HepG2 (cell line): Measurements from ENCODE around the gene UBE4A. TPM values are rescaled to one million over a fixed set of nuclear protein-coding genes. Genes with fewer than 3 reads are reported as not detected.

Experiments
- ATAC-seq: fragments of 200-7000 bp; cut with Tn5 transposase; 3 replicates; pipeline ENCODE4 v1.9.1; 2020; ENCODE audit warnings: mild to moderate bottlenecking, moderate library complexity
- BruUV-seq: library from RNA; stranded (reverse); fragments of 400-500 nt; replicated peaks from 2 replicates; lab custom pipeline; 2021; lab: Mats Ljungman, UMichigan
- CTCF ChIA-PET: fragments of 300-600 bp; formaldehyde crosslinking; extraction: SDS; loops from one replicate; lab custom pipeline; 2021; ENCODE audit warnings: low total read pairs, inconsistent platforms, low intra/inter-chr PET ratio; lab: Yijun Ruan, JAX
- POLR2A ChIA-PET: fragments of 350-600 bp; sonication (Branson Sonifier 250); formaldehyde crosslinking; loops from one replicate; lab custom pipeline; 2020; ENCODE audit warnings: antibody characterized with exemption, inconsistent platforms; lab: Yijun Ruan, JAX
- DNase-seq: peaks from one replicate; pipeline ENCODE4 v3.0.0-alpha.2; 2015; ENCODE audit warnings: low spot score
- FAIRE-seq: peaks from 3 replicates; lab custom pipeline; 2011; peaks lifted over from hg19 to GRCh38; lab: Jason Lieb, UNC
- H2AFZ ChIP-seq: one replicate; pipeline ENCODE4 v1.6.1; 2011; ENCODE audit warnings: low read length, inconsistent platforms
- H3K27ac ChIP-seq: fragments of 300-600 bp; 3 replicates; pipeline ENCODE4 v1.8.0; 2011; ENCODE audit warnings: mixed run types, mild to moderate bottlenecking, mixed read lengths, low read length, inconsistent platforms; ENCODE audit not compliant: insufficient read depth; ENCODE audit errors: extremely low read length
- H3K27me3 ChIP-seq, 2 experiments: fragments of 200-600 bp in 1 of 2; 2 replicates in 1 of 2; 3 replicates in 1 of 2; pipeline versions ENCODE4 v1.6.0 to v1.8.0; 2011; ENCODE audit warnings: low read length in 2 of 2, mild to moderate bottlenecking in 2 of 2, moderate library complexity in 2 of 2, inconsistent platforms in 1 of 2; ENCODE audit not compliant: insufficient read depth in 2 of 2, control insufficient read depth in 1 of 2
- H3K36me3 ChIP-seq, 2 experiments: fragments of 200-600 bp in 1 of 2; replicated peaks in 1 of 2; 2 replicates in 1 of 2; 3 replicates in 1 of 2; pipeline versions ENCODE4 v1.5.1 to v1.8.0; 2011; ENCODE audit warnings: low read length in 2 of 2, inconsistent platforms in 1 of 2; ENCODE audit not compliant: insufficient read depth in 2 of 2, control insufficient read depth in 1 of 2
- H3K4me1 ChIP-seq: 2 replicates; pipeline ENCODE4 v1.5.1; 2012; ENCODE audit warnings: low read length, inconsistent platforms; ENCODE audit not compliant: insufficient read depth
- H3K4me2 ChIP-seq: 2 replicates; pipeline ENCODE4 v1.6.0; 2011; ENCODE audit warnings: low read depth, low read length, inconsistent platforms
- H3K4me3 ChIP-seq, 3 experiments: fragments of 200-600 bp in 1 of 3; sonication (generic), shearing (Covaris generic) in 1 of 3; replicated peaks in 1 of 3; 2 replicates each; pipeline ENCODE4 v1.5.1; 2011 to 2016; ENCODE audit warnings: low read length in 3 of 3, inconsistent platforms in 2 of 3, low read depth in 2 of 3, mild to moderate bottlenecking in 2 of 3, control low read depth in 1 of 3, mixed read lengths in 1 of 3; ENCODE audit not compliant: insufficient read depth in 1 of 3
- H3K79me2 ChIP-seq: one replicate; pipeline ENCODE4 v1.6.1; 2011; ENCODE audit warnings: low read length, inconsistent platforms; ENCODE audit not compliant: insufficient read depth
- H3K9ac ChIP-seq: 2 replicates; pipeline ENCODE4 v1.6.0; 2011; ENCODE audit warnings: mild to moderate bottlenecking, low read depth, low read length, inconsistent platforms; ENCODE audit not compliant: insufficient read depth
- H3K9me3 ChIP-seq: 2 replicates; pipeline ENCODE4 v1.5.1; 2012; ENCODE audit warnings: mild to moderate bottlenecking, low read length
- H4K20me1 ChIP-seq: 2 replicates; pipeline ENCODE4 v1.6.0; 2011; ENCODE audit warnings: inconsistent platforms, mild to moderate bottlenecking, low read length, moderate library complexity; ENCODE audit not compliant: insufficient read depth
- ATF7-NPFF ChIP-seq: sonication (generic); formaldehyde crosslinking; IDR thresholded peaks from 2 replicates; pipeline ENCODE4 v1.8.1; 2023; ENCODE audit warnings: mild to moderate bottlenecking, low read depth, missing genetic modification reagents, moderate library complexity
- ATM ChIP-seq: fragments of 450-650 bp; IDR thresholded peaks from 2 replicates; pipeline ENCODE4 v1.7.1; 2017; ENCODE audit warnings: mild to moderate bottlenecking, borderline replicate concordance
- FOXO1 ChIP-seq: sonication (generic); formaldehyde crosslinking; IDR thresholded peaks from 2 replicates; pipeline ENCODE4 v1.4.0; 2020; ENCODE audit warnings: missing genetic modification reagents
- HMG20A ChIP-seq: IDR thresholded peaks from 2 replicates; pipeline ENCODE4 v1.6.1; 2016; ENCODE audit warnings: borderline replicate concordance
- KDM6A ChIP-seq: IDR thresholded peaks from 2 replicates; pipeline ENCODE4 v1.6.1; 2016; ENCODE audit warnings: low read depth
- ZMAT3 ChIP-seq: sonication (generic); formaldehyde crosslinking; conservative IDR thresholded peaks from 2 replicates; pipeline ENCODE4 v1.7.0; 2021; ENCODE audit warnings: missing genetic modification reagents
- ZNF563 ChIP-seq: sonication (generic); formaldehyde crosslinking; IDR thresholded peaks from 2 replicates; pipeline ENCODE4 v1.8.0; 2022; ENCODE audit warnings: mild to moderate bottlenecking, moderate library complexity, missing genetic modification reagents
- ZNF788 ChIP-seq: sonication (generic); formaldehyde crosslinking; IDR thresholded peaks from 2 replicates; pipeline ENCODE4 v1.5.0; 2020; ENCODE audit warnings: mild to moderate bottlenecking, missing genetic modification reagents, borderline replicate concordance
- ZZZ3 ChIP-seq: sonication (generic); formaldehyde crosslinking; IDR thresholded peaks from 2 replicates; pipeline ENCODE4 v1.4.0; 2020; ENCODE audit warnings: missing genetic modification reagents, mild to moderate bottlenecking, borderline replicate concordance
- WGBS: methylation state at CpG from one replicate; pipeline ENCODE4 v1.1.6; 2017; ENCODE audit warnings: low lambda C conversion rate; 5-methylcytosine and 5-hydroxymethylcytosine counted together
- in situ Hi-C: cut with HindIII; loops from 2 replicates; pipeline ENCODE4 v1.10.0; 2017; ENCODE audit warnings: low pct_unique_long_range_greater_than_20kb; ENCODE audit not compliant: extremely low pct_ligation_motif_present
- intact Hi-C: fragments of 100-400 bp; cut with micrococcal nuclease; formaldehyde crosslinking; loops from one replicate; pipeline ENCODE4 v1.10.0; 2022; ENCODE audit not compliant: unreplicated experiment
- polyA plus RNA-seq, 8 experiments: library from polyadenylated mRNA; depleted of rRNA in 3 of 8; stranded (reverse) in 7 of 8; unstranded in 1 of 8; fragments of >200 nt; fragmentation: Illumina TruSeq in 4 of 8; extraction: Trizol in 4 of 8; gene quantifications; 2 replicates each; pipeline versions ENCODE4 v1.2.1 to v1.2.3, GENCODE V29; 2011 to 2016; ENCODE audit warnings: low read depth in 4 of 8, missing spikeins in 1 of 8, mixed read lengths in 1 of 8; ENCODE audit not compliant: insufficient read depth in 1 of 8
- total RNA-seq, 5 experiments: library from RNA; depleted of rRNA; stranded (reverse); fragments of >200 nt; fragmentation: Illumina TruSeq; extraction: Trizol; gene quantifications; 2 replicates each; pipeline ENCODE4 v1.2.3, GENCODE V29; 2016; ENCODE audit warnings: low read depth in 1 of 5
- TF ChIP-seq, protein P1 (sequence below), 2 experiments: sonication (generic) in 1 of 2; formaldehyde crosslinking in 1 of 2; IDR thresholded peaks; 2 replicates each; pipeline versions ENCODE4 v1.5.1 to v1.6.1; 2011 to 2020; ENCODE audit warnings: borderline replicate concordance in 1 of 2, low read depth in 1 of 2, low read length in 1 of 2, mild to moderate bottlenecking in 1 of 2, missing genetic modification reagents in 1 of 2, moderate library complexity in 1 of 2
- TF ChIP-seq, protein P2 (sequence below): sonication (generic); formaldehyde crosslinking; conservative IDR thresholded peaks from 2 replicates; pipeline ENCODE4 v1.4.0; 2020; ENCODE audit warnings: missing genetic modification reagents
- TF ChIP-seq, protein P3 (sequence below): sonication (generic); formaldehyde crosslinking; IDR thresholded peaks from 2 replicates; pipeline ENCODE4 v1.5.1; 2020; ENCODE audit warnings: missing genetic modification reagents, mild to moderate bottlenecking, borderline replicate concordance
- TF ChIP-seq, protein P4 (sequence below): sonication (generic); formaldehyde crosslinking; conservative IDR thresholded peaks from 2 replicates; pipeline ENCODE4 v1.5.0; 2020; ENCODE audit warnings: missing genetic modification reagents

Gene UBE4A
- total and polyA plus RNA-seq, 2 of the 13 experiments (the other 11 are each of a cell fraction or from before 2014, with no cell fraction given): 15.1 to 32.7 TPM

DNA sequence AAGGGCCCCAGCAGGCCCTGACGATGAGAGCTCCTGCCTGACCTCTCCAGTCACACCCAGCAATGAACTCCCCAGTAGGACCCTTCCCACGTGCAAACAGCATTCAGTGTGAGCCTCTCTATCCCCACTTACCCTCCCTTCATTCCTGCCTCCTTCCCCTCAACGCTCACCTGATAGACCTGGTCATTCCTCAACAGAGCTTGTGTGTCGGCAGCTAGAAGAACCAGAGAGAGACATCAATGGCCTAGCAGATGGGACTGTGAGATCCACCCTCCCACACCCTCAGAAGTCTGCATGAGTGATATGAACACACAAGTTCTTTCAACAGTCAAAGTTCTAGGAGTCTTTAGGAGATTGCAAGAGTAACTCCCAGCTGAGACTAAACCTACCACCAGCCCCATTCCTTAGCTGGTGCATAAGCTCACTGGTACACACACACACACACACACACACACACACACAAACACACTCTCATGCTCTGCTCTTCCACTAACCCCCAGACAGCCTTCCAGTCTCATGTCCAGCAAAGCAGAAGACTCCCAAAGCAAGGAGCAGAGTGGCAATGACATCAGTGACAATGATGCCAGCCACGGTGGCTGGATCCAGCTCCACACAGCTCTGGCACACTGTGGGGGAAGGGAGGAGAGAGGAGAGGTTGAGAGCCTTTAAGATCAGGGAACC, 20.0 kb upstream of the UBE4A start (continued):
- TF ChIP-seq, protein P1, sequence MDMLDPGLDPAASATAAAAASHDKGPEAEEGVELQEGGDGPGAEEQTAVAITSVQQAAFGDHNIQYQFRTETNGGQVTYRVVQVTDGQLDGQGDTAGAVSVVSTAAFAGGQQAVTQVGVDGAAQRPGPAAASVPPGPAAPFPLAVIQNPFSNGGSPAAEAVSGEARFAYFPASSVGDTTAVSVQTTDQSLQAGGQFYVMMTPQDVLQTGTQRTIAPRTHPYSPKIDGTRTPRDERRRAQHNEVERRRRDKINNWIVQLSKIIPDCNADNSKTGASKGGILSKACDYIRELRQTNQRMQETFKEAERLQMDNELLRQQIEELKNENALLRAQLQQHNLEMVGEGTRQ (IDR thresholded peaks at IDR 0.05; ENCODE audit: low read depth, low read length): no peak
- TF ChIP-seq, protein P1 (CRISPR knock-in tag; IDR thresholded peaks at IDR 0.05; ENCODE audit: borderline replicate concordance): no peak

DNA sequence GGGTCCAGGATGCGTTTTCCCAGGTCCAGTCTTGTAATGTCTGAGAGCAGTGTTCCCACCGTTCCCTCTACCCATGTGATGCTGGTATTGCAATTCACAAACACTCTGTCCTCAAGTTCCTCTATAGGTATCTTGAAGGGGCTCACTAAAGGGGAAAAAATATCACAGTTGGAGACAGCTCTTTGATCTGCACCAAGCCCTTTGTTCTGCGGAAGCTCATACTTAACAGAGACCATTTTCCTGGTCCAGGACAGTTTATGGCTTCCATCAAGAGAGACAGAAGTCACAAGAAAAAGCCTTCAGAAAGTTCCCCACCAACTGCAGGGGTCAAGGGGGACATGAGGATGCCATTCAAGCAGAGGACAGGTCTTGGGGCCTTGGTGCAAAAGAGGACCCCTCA, 19.0 kb upstream of the UBE4A start:
- POLR2A ChIA-PET: no interaction called here
- Histone ChIP-seq H3K79me2 (no peaks in the 10 kb centered on the region), H3K36me3 (no peaks in the 10 kb centered on the region), H3K27me3 (peaks cover 3 to 23% of the 10 kb centered on the region in 2 experiments; a peak in 2 of 5 replicates), H2AFZ (no peak overlapping the region)
- CTCF ChIA-PET: no interaction called here
- no peak for ATAC-seq
- FAIRE-seq: no peak
- BruUV-seq: no TSS peak
- 14% methylated on average over 3 of the region's 3 CpGs for WGBS
- no peak for DNase-seq
- no peak for TF ChIP-seq KDM6A (CRISPR knock-in tag)
- TF ChIP-seq FOXO1 (CRISPR knock-in tag): no peak
- TF ChIP-seq, protein P2, sequence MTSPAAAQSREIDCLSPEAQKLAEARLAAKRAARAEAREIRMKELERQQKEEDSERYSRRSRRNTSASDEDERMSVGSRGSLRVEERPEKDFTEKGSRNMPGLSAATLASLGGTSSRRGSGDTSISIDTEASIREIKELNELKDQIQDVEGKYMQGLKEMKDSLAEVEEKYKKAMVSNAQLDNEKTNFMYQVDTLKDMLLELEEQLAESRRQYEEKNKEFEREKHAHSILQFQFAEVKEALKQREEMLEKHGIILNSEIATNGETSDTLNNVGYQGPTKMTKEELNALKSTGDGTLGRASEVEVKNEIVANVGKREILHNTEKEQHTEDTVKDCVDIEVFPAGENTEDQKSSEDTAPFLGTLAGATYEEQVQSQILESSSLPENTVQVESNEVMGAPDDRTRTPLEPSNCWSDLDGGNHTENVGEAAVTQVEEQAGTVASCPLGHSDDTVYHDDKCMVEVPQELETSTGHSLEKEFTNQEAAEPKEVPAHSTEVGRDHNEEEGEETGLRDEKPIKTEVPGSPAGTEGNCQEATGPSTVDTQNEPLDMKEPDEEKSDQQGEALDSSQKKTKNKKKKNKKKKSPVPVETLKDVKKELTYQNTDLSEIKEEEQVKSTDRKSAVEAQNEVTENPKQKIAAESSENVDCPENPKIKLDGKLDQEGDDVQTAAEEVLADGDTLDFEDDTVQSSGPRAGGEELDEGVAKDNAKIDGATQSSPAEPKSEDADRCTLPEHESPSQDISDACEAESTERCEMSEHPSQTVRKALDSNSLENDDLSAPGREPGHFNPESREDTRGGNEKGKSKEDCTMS (CRISPR knock-in tag): no peak
- TF ChIP-seq ZNF788: no peak
- TF ChIP-seq, protein P3, sequence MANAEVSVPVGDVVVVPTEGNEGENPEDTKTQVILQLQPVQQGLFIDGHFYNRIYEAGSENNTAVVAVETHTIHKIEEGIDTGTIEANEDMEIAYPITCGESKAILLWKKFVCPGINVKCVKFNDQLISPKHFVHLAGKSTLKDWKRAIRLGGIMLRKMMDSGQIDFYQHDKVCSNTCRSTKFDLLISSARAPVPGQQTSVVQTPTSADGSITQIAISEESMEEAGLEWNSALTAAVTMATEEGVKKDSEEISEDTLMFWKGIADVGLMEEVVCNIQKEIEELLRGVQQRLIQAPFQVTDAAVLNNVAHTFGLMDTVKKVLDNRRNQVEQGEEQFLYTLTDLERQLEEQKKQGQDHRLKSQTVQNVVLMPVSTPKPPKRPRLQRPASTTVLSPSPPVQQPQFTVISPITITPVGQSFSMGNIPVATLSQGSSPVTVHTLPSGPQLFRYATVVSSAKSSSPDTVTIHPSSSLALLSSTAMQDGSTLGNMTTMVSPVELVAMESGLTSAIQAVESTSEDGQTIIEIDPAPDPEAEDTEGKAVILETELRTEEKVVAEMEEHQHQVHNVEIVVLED (CRISPR knock-in tag): no peak
- TF ChIP-seq, protein P4, sequence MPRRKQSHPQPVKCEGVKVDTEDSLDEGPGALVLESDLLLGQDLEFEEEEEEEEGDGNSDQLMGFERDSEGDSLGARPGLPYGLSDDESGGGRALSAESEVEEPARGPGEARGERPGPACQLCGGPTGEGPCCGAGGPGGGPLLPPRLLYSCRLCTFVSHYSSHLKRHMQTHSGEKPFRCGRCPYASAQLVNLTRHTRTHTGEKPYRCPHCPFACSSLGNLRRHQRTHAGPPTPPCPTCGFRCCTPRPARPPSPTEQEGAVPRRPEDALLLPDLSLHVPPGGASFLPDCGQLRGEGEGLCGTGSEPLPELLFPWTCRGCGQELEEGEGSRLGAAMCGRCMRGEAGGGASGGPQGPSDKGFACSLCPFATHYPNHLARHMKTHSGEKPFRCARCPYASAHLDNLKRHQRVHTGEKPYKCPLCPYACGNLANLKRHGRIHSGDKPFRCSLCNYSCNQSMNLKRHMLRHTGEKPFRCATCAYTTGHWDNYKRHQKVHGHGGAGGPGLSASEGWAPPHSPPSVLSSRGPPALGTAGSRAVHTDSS (CRISPR knock-in tag): no peak
- TF ChIP-seq ZMAT3 (CRISPR knock-in tag): no peak
- no peak for TF ChIP-seq ZNF563 (CRISPR knock-in tag)
- no peak for TF ChIP-seq ATF7-NPFF
- TF ChIP-seq ZZZ3: no peak
- TF ChIP-seq ATM: no peak
- no peak for TF ChIP-seq HMG20A (CRISPR knock-in tag)
- TF ChIP-seq, all 625 proteins: peak for 0
- Histone ChIP-seq H3K4me2 (no peak overlapping the region), H3K4me1 (peaks cover 34% of the 10 kb centered on the region), H3K9me3 (no peaks in the 10 kb centered on the region), H3K4me3 (no peak overlapping the region), H3K9ac (no peak overlapping the region), H3K27ac (no peak overlapping the region), H4K20me1 (no peaks in the 10 kb centered on the region)
- intact Hi-C loops: no loop called here
- in situ Hi-C loops: no loop called here
